Lower lobe of right lung (tissue), 2 donors: ENCODE results near the gene MSI2. TPM values are rescaled to one million over a fixed set of nuclear protein-coding genes. Genes with fewer than 3 reads are reported as not detected.

Experiments
- ATAC-seq, 2 donors: fragments of 200-7000 bp; cut with Tn5 transposase; one replicate each; pipeline ENCODE4 v1.9.1; 2020 to 2022; ENCODE audit warnings: mild to moderate bottlenecking in 2 of 2, moderate library complexity in 2 of 2
- DNase-seq: peaks from one replicate; pipeline ENCODE4 v3.0.0-alpha.2; 2020
- H3K27ac ChIP-seq: fragments of 200-600 bp; one replicate; pipeline ENCODE4 v1.8.0; 2022
- H3K27me3 ChIP-seq: fragments of 200-600 bp; one replicate; pipeline ENCODE4 v1.8.0; 2022; ENCODE audit warnings: low read depth
- H3K36me3 ChIP-seq: fragments of 200-600 bp; one replicate; pipeline ENCODE4 v1.8.0; 2022; ENCODE audit warnings: mild to moderate bottlenecking
- H3K4me1 ChIP-seq: fragments of 200-600 bp; one replicate; pipeline ENCODE4 v1.8.0; 2022
- H3K4me3 ChIP-seq: fragments of 200-600 bp; one replicate; pipeline ENCODE4 v1.8.0; 2022; ENCODE audit warnings: mild to moderate bottlenecking
- H3K9me3 ChIP-seq: fragments of 200-600 bp; one replicate; pipeline ENCODE4 v1.8.0; 2022
- CTCF ChIP-seq: fragments of 200-600 bp; IDR thresholded peaks from one replicate; pipeline ENCODE4 v1.8.0; 2022; ENCODE audit warnings: antibody characterized with exemption, mild to moderate bottlenecking
- intact Hi-C: fragments of 100-400 bp; cut with DNase I; formaldehyde crosslinking; loops from one replicate; pipeline ENCODE4 v1.11.0; 2022
- total RNA-seq: library from RNA; stranded (reverse); fragmentation: NEBNext Ultra II Directional; extraction: Animal tissue kit (Norgen Biotek cat#: 25700); gene quantifications from one replicate; pipeline ENCODE4 v1.2.1, GENCODE V29; 2021
- donor health status: DM: no; HTN: yes; CAD: no; lungs with severe emphysema.

The MSI2 gene
- total RNA-seq, 1 donor from 2014 or later, result 43.9 TPM

- H3K27ac ChIP-seq, result no peak overlapping the region
Observed at GRCh38 chr17:57665128-57665527, 408.8 kb downstream of the MSI2 start.

GRCh38 chr17:57665696-57666095, 409.4 kb downstream of the MSI2 start:
- no peak for DNase-seq
- no peaks in the 10 kb centered on the region for H3K27me3 ChIP-seq
- no peaks in the 10 kb centered on the region for H3K36me3 ChIP-seq
- intact Hi-C loops, result no loop called here
- no peak overlapping the region for H3K27ac ChIP-seq
- H3K9me3 ChIP-seq, result no peaks in the 10 kb centered on the region
- peaks cover 18% of the 10 kb centered on the region for H3K4me1 ChIP-seq
- no peak overlapping the region for H3K4me3 ChIP-seq
- ATAC-seq, result no peak
- no peak for TF ChIP-seq CTCF

More at GRCh38 chr17:57665128-57665527, 408.8 kb downstream of the MSI2 start:
- peaks cover 18% of the 10 kb centered on the region for H3K4me1 ChIP-seq
- no peak overlapping the region for H3K4me3 ChIP-seq
- ATAC-seq (no peak), DNase-seq (no peak)
- intact Hi-C loops, result no loop called here
- H3K36me3 ChIP-seq, result no peaks in the 10 kb centered on the region
- TF ChIP-seq CTCF, result no peak
- H3K27me3 ChIP-seq, result no peaks in the 10 kb centered on the region
- H3K9me3 ChIP-seq, result no peaks in the 10 kb centered on the region

GRCh38 chr17:57666201-57666870, 410.0 kb downstream of the MSI2 start:
- DNase-seq, result no peak

GRCh38 chr17:57666946-57667345, 410.6 kb downstream of the MSI2 start:
- Histone ChIP-seq H3K4me3 (no peak overlapping the region), H3K27ac (peak overlapping the region; percentile 24), H3K4me1 (peaks cover 25% of the 10 kb centered on the region), H3K27me3 (no peaks in the 10 kb centered on the region), H3K9me3 (no peaks in the 10 kb centered on the region), H3K36me3 (no peaks in the 10 kb centered on the region)
- ATAC-seq (no peak), DNase-seq (no peak)
- TF ChIP-seq CTCF, result no peak
- intact Hi-C loops, result no loop called here

More at GRCh38 chr17:57666201-57666870, 410.0 kb downstream of the MSI2 start:
- Histone ChIP-seq H3K9me3 (no peaks in the 10 kb centered on the region), H3K4me3 (no peak overlapping the region), H3K27me3 (no peaks in the 10 kb centered on the region), H3K36me3 (no peaks in the 10 kb centered on the region), H3K27ac (peak overlapping the region; percentile 24), H3K4me1 (peaks cover 20% of the 10 kb centered on the region)
- ATAC-seq, result no peak
- intact Hi-C loops, result no loop called here
- no peak for TF ChIP-seq CTCF

GRCh38 chr17:57667461-57667923, 411.2 kb downstream of the MSI2 start:
- TF ChIP-seq CTCF, result no peak
- H3K4me1 ChIP-seq, result peaks cover 22% of the 10 kb centered on the region
- intact Hi-C loops, result no loop called here
- ATAC-seq (no peak), DNase-seq (no peak)
- no peaks in the 10 kb centered on the region for H3K9me3 ChIP-seq
- no peak overlapping the region for H3K27ac ChIP-seq
- H3K4me3 ChIP-seq, result no peak overlapping the region
- no peaks in the 10 kb centered on the region for H3K27me3 ChIP-seq
- no peaks in the 10 kb centered on the region for H3K36me3 ChIP-seq
